ENCODE measurements around the gene THBS1.
A peak's percentile ranks its signal among the peaks of the same experiment; 100 is the strongest.

Gene THBS1

GRCh38 chr15:39641191-39641889, 60.5 kb downstream of the THBS1 start:
- DNase-seq: peak; percentile 15

GRCh38 chr15:39642011-39642640, 61.2 kb downstream of the THBS1 start:
- no peak for DNase-seq

- no peak for DNase-seq
Measured at GRCh38 chr15:39643727-39644126, 62.8 kb downstream of the THBS1 start.

- DNase-seq: no peak
Measured at GRCh38 chr15:39644136-39644535, 63.3 kb downstream of the THBS1 start.

- no peak for DNase-seq
Measured at GRCh38 chr15:39645138-39645975, 64.5 kb downstream of the THBS1 start.

GRCh38 chr15:39645976-39646257, 65.0 kb downstream of the THBS1 start:
- no peak for DNase-seq

- no peak for DNase-seq
Measured at GRCh38 chr15:39646425-39646824, 65.5 kb downstream of the THBS1 start.
